Globus pallidus (tissue), 1 donor: ENCODE data around the gene TMEM154.

ENCODE experiments used
- DNase-seq: peaks from one replicate; pipeline ENCODE4 v3.0.0-alpha.2; 2015; ENCODE audit warnings: low spot score

The TMEM154 gene

GRCh38 chr4:152693871-152694270, 14.1 kb upstream of the TMEM154 start:
- no peak for DNase-seq

- no peak for DNase-seq
These were observed 12.0 kb upstream of the TMEM154 start for GRCh38 chr4:152691761-152692160.

GRCh38 chr4:152690706-152691651, 11.2 kb upstream of the TMEM154 start:
- DNase-seq: no peak

DNA sequence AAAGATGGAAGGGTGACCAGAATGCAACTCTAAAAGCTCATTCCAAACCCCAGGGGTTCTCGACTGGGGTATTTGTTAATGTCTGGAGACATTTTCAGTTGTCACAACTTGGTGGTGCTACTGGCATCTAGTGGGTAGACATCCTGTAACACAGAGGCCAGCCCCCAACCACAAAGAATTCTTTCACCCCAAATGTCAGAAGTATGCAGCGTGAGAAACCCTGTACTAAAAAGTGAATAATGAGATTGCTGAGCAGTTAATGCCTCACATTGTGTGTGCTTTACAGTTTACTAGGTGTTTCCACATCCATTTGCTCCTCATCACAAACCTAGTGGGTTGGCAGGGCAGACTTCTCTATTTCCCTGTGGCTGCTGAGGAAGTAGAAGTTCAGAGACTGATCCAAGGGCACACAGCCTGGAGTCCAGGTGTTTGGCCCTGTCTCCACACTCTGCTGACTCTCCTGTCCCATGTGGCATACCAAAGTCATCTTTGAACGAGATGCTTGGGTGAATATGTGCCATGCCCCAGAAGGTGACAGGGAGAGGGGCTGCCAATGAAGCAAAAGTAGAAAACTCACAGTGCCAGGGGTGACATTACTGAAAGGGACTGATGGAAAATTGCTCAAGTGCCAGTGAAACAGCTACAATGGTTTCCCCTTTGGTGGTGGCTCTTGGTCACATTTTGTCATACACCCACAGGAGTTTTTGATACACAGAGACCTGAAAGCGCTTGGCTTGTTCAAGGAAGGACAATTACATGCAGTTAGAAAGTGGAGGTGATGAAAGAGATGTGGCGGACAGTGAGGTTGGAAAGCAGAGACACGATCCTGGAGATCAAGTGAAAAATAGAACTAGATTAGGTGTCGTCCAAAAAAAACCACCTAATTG, 10.1 kb upstream of the TMEM154 start:
- no peak for DNase-seq

DNA sequence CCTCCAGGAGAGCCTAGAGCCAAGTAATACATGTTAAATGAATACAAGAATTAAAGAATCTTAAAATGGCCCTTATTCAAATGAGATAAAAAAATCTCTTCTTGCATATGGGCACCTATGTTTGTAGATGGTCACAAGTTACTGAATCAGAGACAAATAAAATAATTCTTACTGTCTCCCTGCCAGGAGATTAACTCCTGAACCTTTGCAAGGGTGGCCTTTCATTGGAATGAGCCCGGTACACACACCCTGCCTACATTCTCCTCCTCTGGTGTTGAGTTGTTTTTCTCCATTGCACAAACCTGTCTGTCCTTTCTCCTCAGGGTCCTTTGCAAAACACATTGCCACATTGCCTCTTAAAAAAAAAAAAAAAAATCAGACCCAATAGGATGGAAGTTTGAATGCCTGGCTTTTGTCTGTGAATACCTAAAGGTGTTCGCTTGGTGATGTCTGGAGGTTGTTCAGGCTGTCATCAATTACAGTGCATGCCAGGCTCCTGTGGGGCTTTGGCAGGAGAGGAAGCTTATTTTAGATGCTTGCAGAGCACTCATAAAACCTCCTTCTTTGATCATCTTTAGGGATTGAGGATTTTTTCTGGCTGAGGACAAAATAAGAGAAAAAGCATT, 8.3 kb upstream of the TMEM154 start:
- DNase-seq: no peak

GRCh38 chr4:152686452-152687013, 6.7 kb upstream of the TMEM154 start:
- no peak for DNase-seq

DNA sequence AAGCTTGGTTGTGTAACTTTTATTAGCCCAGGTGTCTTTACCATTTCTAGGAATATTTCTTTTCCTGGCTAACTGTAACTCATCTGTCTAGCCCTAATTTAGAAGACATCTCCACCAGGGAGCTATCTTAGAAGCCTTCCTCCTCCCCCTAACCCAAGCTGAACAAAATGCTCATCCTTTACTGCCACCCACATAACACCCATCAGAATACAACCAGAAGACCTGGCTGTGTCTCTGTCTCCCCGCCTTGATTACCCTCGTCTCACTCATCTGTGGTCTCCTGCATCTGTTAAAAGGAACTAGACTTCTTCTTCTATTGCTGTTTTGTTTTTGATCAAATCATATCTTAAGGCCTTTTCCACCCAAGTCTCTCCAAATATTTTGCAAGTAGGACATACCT, 4.8 kb upstream of the TMEM154 start:
- no peak for DNase-seq

- DNase-seq: no peak
These were observed 4.2 kb upstream of the TMEM154 start for GRCh38 chr4:152684007-152684406.

DNA sequence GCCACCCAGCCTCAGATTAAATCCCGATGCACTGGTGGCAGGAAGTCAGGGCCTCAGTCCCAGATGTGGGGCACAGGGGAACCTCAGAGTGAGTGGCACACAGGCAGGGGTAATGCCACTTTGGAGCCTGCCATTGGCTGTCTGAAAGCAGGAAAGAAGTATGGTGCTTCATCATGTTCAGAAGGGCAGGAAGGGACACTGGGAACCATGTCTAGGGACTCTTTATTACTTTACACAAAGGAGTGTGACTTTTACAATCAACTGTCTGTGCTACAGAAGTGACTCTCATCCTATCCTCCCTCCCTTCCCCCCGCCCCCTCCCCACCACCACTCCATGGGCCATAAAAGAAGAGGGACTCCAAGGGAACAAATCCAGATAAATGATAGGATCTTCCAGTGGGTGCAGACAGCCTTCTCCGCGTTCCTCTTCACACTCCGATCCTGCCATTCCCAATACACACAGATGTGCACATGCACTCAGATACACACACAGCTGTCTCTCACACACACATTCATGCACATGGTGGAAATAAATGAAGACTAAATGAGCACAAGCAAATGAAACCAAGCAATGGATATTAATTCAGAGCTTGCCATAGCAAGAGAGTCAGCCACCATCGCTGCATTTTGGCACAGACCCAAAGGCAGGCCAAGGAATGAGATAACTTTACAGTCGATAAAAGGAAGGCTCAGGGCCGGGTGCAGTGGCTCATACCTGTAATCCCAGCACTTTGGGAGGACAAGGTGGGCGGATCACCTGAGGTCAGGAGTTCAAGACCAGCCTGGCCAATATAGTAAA, 2.5 kb upstream of the TMEM154 start:
- no peak for DNase-seq

- DNase-seq: no peak
These were observed 1.3 kb upstream of the TMEM154 start for GRCh38 chr4:152680988-152681603.

- no peak for DNase-seq
These were observed 956 bp downstream of the TMEM154 start for GRCh38 chr4:152678841-152679240.

GRCh38 chr4:152677117-152677516, 2.7 kb downstream of the TMEM154 start:
- no peak for DNase-seq

GRCh38 chr4:152676052-152676854, 3.5 kb downstream of the TMEM154 start:
- DNase-seq: no peak

DNA sequence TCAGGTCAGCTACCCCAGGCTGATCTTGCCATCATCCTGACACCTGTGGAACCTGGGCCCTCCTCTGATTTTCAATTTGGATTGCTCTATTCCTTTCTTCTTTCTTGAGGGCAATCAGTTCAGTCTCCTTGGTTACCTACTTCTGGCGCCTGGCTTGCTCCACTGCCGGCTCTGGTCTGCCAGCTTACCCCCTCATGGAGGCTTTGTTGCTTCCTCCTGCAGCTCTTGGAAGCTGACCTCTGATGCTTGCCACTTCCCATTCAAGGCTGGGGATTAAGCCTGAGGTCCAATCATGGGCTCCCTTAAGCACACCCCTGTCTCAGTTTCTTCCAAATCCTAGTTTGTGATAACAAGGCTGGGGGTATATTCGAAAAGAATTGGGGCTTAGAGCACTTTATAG, 5.4 kb downstream of the TMEM154 start:
- no peak for DNase-seq

DNA sequence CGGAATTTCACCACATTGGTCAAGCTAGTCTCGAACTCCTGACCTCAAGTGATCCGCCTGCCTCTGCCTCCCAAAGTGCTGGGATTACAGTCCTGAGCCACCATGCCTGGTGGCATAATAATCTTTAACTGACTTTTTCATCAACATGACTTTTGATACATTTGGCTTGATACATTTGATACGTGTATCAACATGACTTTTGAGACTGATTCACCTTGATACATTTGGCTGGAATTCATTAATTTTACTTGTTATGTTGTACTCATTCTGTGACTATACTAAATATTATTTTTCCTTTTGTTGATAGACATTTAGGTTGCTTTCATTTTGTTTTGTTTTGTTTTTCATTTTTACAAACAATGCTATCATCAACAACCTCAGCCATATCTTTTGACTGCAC, 6.3 kb downstream of the TMEM154 start:
- DNase-seq: no peak

DNA sequence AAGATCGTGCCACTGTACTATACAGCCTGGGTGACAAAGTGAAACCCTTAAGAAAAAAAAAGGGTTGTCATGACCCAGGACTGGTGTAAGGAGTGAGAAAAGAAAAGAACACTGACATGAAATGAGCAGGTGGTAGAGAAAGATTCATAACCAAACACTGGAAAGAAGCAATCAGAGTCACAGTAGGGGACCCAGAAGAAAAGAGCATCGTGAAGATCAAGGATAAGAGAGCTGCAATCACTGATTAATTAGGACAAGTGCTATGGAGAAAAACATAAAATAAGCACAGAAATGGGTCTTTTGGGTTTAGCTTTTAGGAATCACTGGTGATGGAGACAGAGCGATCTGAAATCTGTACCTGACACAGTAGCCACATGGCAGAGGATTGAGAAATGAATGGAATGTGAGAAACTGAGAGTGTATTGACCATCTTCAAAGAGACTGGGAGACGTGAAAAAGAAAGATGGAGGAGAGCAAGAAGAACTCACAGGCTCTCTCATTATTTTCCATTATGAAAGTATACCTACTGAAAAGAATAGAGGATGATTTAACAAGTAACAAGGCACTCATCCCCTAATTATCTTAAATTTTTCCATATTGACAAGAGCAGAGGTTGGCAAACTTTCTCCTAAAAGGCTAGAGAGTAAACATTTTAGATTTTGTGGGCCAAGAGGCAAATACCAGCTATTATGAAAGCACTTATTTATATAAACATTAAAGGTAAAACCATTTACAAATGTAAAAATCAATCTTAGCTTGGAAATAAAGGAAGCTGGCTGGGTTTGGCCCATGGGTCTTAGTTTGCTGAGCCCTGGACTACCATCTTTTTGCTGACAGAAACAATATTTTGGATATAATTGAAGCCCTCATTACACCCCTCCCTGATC, 7.3 kb downstream of the TMEM154 start:
- DNase-seq: no peak

GRCh38 chr4:152668338-152668964, 11.3 kb downstream of the TMEM154 start:
- DNase-seq: no peak

DNA sequence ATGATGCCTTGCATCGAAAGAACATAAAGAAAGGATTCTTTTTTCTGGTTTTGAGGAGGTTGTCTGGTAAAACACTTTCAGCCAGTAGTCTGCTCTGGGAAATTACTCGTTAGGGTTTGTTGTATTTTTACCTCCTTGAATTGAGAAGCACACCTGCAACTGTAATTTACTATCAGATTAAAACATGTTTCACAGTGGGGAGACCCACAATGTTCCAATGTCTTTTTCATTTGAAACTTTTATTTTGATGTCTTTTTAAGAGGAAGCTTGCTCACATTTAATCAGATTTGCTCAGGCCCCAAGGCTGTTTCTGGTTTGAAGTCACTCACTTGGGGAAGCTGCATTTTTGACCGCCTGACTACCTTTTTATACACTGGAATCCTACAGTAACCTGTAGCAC, 12.0 kb downstream of the TMEM154 start:
- DNase-seq: no peak
